Progenitor cell of endocrine pancreas (in vitro differentiated cells): Measurements from ENCODE around the gene ARHGEF28. TPM values are rescaled to one million over a fixed set of nuclear protein-coding genes. Genes with fewer than 3 reads are reported as not detected.
A peak's percentile ranks its signal among the peaks of the same experiment; 100 is the strongest.

Source experiments
- DNase-seq: peaks from one replicate; pipeline ENCODE4 v3.0.0; 2021; ENCODE audit warnings: low spot score; ENCODE audit not compliant: unreplicated experiment
- H3K27ac Mint-ChIP-seq: 2 replicates; pipeline ENCODE4 v1.8.0; 2021; ENCODE audit warnings: mild to moderate bottlenecking, moderate library complexity, mixed read lengths
- H3K27me3 Mint-ChIP-seq: 2 replicates; pipeline ENCODE4 v1.8.0; 2021; ENCODE audit warnings: mixed read lengths
- H3K36me3 Mint-ChIP-seq: 2 replicates; pipeline ENCODE4 v1.8.0; 2022; ENCODE audit warnings: mixed read lengths; ENCODE audit not compliant: insufficient read depth
- H3K4me1 Mint-ChIP-seq: 2 replicates; pipeline ENCODE4 v1.8.0; 2021; ENCODE audit warnings: low read depth, mixed read lengths
- H3K4me3 Mint-ChIP-seq: 2 replicates; pipeline ENCODE4 v1.8.0; 2021; ENCODE audit warnings: low read depth, mild to moderate bottlenecking, moderate library complexity, mixed read lengths
- H3K9me3 Mint-ChIP-seq: 2 replicates; pipeline ENCODE4 v1.8.0; 2021; ENCODE audit warnings: low read depth, mixed read lengths
- total RNA-seq: library from RNA; stranded (reverse); gene quantifications from 2 replicates; pipeline ENCODE4 v1.2.1, GENCODE V29; 2021
- TF ChIP-seq, protein P1 (sequence below): fragments of 200-600 bp; sonication (generic); IDR thresholded peaks from one replicate; pipeline ENCODE4 v1.5.0; 2021; ENCODE audit warnings: antibody characterized with exemption, mild to moderate bottlenecking; ENCODE audit not compliant: unreplicated experiment

Gene ARHGEF28
- total RNA-seq, 1 donor from 2014 or later: 15.0 TPM

DNA sequence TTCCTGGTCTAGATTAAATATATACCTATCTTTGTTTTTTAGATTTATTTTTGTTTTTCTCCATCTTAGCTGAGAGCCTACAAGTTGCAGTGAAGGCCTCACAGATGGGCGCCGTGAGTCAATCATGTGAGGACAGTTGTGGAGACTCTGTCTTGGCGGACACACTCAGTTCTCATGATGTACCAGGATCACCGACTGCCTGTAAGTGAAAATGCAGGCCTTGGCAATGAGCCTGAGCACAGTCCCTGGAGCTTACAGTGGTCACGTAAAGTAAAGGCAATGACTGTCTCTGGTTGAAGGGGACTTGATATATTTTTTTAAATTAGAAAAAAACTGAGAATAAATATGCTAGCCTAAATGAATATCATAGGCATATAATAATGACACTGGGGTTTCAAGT, 271.9 kb downstream of the ARHGEF28 start:
- H3K4me1 Mint-ChIP-seq: peaks cover 6% of the 10 kb centered on the region
- no peaks in the 10 kb centered on the region for H3K9me3 Mint-ChIP-seq
- H3K4me3 Mint-ChIP-seq: no peak overlapping the region
- no peak for DNase-seq
- H3K27ac Mint-ChIP-seq: no peak overlapping the region
- TF ChIP-seq, protein P1, sequence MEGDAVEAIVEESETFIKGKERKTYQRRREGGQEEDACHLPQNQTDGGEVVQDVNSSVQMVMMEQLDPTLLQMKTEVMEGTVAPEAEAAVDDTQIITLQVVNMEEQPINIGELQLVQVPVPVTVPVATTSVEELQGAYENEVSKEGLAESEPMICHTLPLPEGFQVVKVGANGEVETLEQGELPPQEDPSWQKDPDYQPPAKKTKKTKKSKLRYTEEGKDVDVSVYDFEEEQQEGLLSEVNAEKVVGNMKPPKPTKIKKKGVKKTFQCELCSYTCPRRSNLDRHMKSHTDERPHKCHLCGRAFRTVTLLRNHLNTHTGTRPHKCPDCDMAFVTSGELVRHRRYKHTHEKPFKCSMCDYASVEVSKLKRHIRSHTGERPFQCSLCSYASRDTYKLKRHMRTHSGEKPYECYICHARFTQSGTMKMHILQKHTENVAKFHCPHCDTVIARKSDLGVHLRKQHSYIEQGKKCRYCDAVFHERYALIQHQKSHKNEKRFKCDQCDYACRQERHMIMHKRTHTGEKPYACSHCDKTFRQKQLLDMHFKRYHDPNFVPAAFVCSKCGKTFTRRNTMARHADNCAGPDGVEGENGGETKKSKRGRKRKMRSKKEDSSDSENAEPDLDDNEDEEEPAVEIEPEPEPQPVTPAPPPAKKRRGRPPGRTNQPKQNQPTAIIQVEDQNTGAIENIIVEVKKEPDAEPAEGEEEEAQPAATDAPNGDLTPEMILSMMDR: no peak
- H3K27me3 Mint-ChIP-seq: no peaks in the 10 kb centered on the region
- peaks cover 11% of the 10 kb centered on the region for H3K36me3 Mint-ChIP-seq

DNA sequence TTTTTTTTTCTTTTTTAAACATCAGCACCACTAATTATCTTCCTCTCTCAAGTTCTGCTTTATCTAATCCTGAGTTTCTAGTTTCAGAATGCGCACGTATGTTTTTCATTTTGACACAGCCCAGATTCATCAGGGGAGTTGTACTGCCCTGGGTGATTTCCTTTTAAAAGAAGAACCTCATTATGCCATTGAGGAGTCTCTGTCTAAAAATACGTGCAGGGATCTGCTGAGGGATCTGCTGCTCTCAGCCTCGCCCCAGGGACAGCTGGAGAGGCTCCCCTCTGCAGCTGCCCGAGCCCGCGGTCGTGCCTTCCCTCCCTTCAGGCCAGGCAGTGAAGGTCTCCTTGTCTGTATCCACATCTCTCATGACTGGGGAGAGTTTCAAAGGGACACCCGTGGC, 273.1 kb downstream of the ARHGEF28 start:
- Mint-ChIP-seq H3K27ac (no peak overlapping the region), H3K36me3 (peaks cover 6% of the 10 kb centered on the region), H3K9me3 (no peaks in the 10 kb centered on the region), H3K27me3 (no peaks in the 10 kb centered on the region), H3K4me3 (no peak overlapping the region), H3K4me1 (peaks cover 6% of the 10 kb centered on the region)
- no peak for DNase-seq
- TF ChIP-seq, protein P1: no peak

DNA sequence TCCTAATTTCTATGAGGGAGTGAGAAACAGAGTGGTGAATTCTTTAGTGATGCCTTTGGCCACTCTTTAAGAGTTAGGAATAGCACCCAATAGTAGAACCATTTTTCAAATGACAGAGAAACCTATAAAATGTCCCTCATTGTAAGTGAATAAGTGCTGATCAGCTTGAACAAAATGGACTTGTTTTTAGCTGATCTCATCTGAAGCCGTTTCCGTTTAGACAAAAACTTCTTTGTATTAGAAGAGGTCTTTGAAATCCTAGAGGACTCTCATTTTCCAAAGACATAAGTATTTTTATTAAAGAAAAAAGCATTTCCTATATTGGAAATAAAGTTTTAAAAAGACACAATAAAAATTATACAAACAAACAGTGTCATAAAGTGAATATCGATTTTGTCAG, 273.9 kb downstream of the ARHGEF28 start:
- Mint-ChIP-seq H3K4me1 (peaks cover 6% of the 10 kb centered on the region), H3K36me3 (peaks cover 3% of the 10 kb centered on the region), H3K27me3 (no peaks in the 10 kb centered on the region), H3K9me3 (no peaks in the 10 kb centered on the region), H3K4me3 (no peak overlapping the region), H3K27ac (no peak overlapping the region)
- no peak for DNase-seq
- TF ChIP-seq, protein P1: no peak

DNA sequence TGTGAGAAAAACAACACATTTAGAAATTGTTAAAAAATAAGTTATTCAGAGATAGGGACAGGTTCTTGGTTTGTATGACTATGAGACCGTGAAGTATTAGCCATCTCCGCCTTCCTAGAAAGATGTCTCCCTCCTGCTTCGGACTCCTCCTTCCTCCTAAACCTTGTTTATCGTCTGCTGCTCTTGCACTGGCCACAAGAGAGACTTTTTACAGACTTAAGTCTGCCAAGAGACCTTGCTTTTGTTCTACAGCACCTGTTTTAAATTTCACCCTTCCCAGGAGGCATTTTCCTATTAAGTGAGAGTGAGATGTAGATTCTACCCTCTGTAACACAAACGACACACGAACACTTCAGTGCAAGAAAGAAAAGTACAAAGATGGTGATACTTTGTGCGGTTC, 274.6 kb downstream of the ARHGEF28 start:
- no peaks in the 10 kb centered on the region for H3K27me3 Mint-ChIP-seq
- DNase-seq: no peak
- no peak overlapping the region for H3K27ac Mint-ChIP-seq
- no peak overlapping the region for H3K4me3 Mint-ChIP-seq
- peaks cover 4% of the 10 kb centered on the region for H3K36me3 Mint-ChIP-seq
- TF ChIP-seq, protein P1: no peak
- peaks cover 6% of the 10 kb centered on the region for H3K4me1 Mint-ChIP-seq
- no peaks in the 10 kb centered on the region for H3K9me3 Mint-ChIP-seq

DNA sequence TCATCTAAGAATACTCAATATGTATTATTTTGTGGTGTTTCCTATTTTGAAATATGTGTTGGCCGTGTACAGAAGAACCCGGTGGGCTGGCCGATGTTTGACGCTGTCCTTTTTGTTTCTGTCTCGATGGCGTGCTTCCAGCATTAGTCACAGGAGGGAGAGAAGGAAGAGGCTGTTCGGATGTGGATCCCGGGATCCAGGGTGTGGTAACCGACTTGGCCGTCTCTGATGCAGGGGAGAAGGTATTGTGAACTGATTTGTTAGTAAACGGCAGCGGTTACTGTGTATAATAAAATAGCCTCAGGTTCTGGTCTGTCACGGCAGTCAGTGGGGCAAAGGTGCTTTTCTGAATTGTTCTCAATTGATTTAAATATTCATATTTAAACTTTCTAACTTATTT, 275.0 kb downstream of the ARHGEF28 start:
- Mint-ChIP-seq H3K27ac (no peak overlapping the region), H3K9me3 (no peaks in the 10 kb centered on the region), H3K4me3 (no peak overlapping the region), H3K36me3 (peaks cover 4% of the 10 kb centered on the region), H3K27me3 (no peaks in the 10 kb centered on the region), H3K4me1 (peaks cover 6% of the 10 kb centered on the region)
- no peak for DNase-seq
- TF ChIP-seq, protein P1: no peak

DNA sequence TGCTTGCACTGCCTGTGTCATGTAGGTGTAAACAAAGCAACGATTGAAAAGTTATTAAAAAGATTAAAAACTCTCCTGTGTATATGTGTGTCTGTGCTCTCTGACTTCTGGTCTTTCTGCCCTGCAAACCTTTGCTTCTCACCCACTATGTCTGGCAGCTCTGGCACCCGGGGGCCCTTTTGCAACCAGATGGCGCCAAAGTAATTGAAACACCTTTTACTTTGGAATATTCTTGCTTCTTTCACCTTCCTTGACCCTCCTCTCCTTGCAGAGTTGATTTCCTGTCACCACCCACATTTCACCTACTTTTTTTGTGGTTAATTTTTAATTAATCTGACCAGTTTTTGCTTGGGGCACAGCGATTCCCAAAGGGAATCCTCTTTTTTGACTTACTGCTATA, 275.5 kb downstream of the ARHGEF28 start:
- H3K36me3 Mint-ChIP-seq: peaks cover 3% of the 10 kb centered on the region
- peaks cover 6% of the 10 kb centered on the region for H3K4me1 Mint-ChIP-seq
- TF ChIP-seq, protein P1: no peak
- DNase-seq: no peak
- no peak overlapping the region for H3K4me3 Mint-ChIP-seq
- H3K27me3 Mint-ChIP-seq: no peaks in the 10 kb centered on the region
- H3K27ac Mint-ChIP-seq: peak overlapping the region; percentile 58
- H3K9me3 Mint-ChIP-seq: no peaks in the 10 kb centered on the region
